HEK293 (cell line): ENCODE measurements around the gene TRA2B.
A peak's percentile ranks its signal among the peaks of the same experiment; 100 is the strongest.

Source experiments
- CTCF ChIA-PET: fragments of 350-600 bp; formaldehyde crosslinking; extraction: SDS; loops from one replicate; lab custom pipeline; 2021; ENCODE audit warnings: antibody characterized with exemption; lab: Yijun Ruan, JAX
- POLR2A ChIA-PET: fragments of 300-600 bp; formaldehyde crosslinking; extraction: SDS; loops from one replicate; lab custom pipeline; 2020; ENCODE audit warnings: antibody characterized with exemption, inconsistent platforms; lab: Yijun Ruan, JAX
- H3K27ac ChIP-seq: fragments of 200-500 bp; sonication (Bioruptor generic); 2 replicates; pipeline ENCODE4 v1.5.1; 2014; ENCODE audit warnings: low read depth, low read length, control low read depth, inconsistent platforms; ENCODE audit errors: extremely low read depth
- H3K36me3 ChIP-seq, 2 experiments: fragments of 200-500 bp in 1 of 2; sonication (Bioruptor generic) in 1 of 2; 1 replicate in 1 of 2; 2 replicates in 1 of 2; pipeline ENCODE4 v1.5.1; 2014 to 2017; ENCODE audit warnings: inconsistent platforms in 2 of 2, low read length in 2 of 2; ENCODE audit not compliant: control insufficient read depth in 2 of 2, insufficient read depth in 1 of 2
- H3K4me1 ChIP-seq: fragments of 200-500 bp; sonication (Bioruptor generic); 2 replicates; pipeline ENCODE4 v1.5.1; 2014; ENCODE audit warnings: mild to moderate bottlenecking, low read length, inconsistent platforms; ENCODE audit not compliant: control insufficient read depth, insufficient read depth
- H3K4me3 ChIP-seq: 2 replicates; pipeline ENCODE4 v1.5.1; 2011; ENCODE audit warnings: low read depth, mild to moderate bottlenecking, control low read depth, low read length, moderate library complexity
- H3K9me3 ChIP-seq: fragments of 200-500 bp; sonication (Bioruptor generic); 2 replicates; pipeline ENCODE4 v1.5.1; 2014; ENCODE audit warnings: low read depth, low read length, inconsistent platforms; ENCODE audit not compliant: control insufficient read depth, insufficient read depth
- ATF2 ChIP-seq: fragments of 450-650 bp; formaldehyde crosslinking; IDR thresholded peaks from 2 replicates; pipeline ENCODE4 v1.5.1; 2016; ENCODE audit warnings: missing biosample characterization, missing genetic modification characterization, low read depth
- GLI4 ChIP-seq: fragments of 450-650 bp; formaldehyde crosslinking; IDR thresholded peaks from 2 replicates; pipeline ENCODE4 v1.5.1; 2016; ENCODE audit warnings: missing biosample characterization, missing genetic modification characterization
- KLF9 ChIP-seq: fragments of 450-650 bp; formaldehyde crosslinking; IDR thresholded peaks from 2 replicates; pipeline ENCODE4 v1.5.1; 2016; ENCODE audit warnings: missing biosample characterization, missing genetic modification characterization, low read depth
- PATZ1 ChIP-seq: fragments of 450-650 bp; formaldehyde crosslinking; IDR thresholded peaks from 2 replicates; pipeline ENCODE4 v1.5.1; 2016; ENCODE audit warnings: missing biosample characterization, missing genetic modification characterization
- SP3 ChIP-seq: fragments of 450-650 bp; formaldehyde crosslinking; IDR thresholded peaks from 2 replicates; pipeline ENCODE4 v1.5.1; 2016; ENCODE audit warnings: missing biosample characterization, missing genetic modification characterization
- ZBTB10 ChIP-seq: fragments of 450-650 bp; formaldehyde crosslinking; IDR thresholded peaks from 2 replicates; pipeline ENCODE4 v1.5.1; 2016; ENCODE audit warnings: missing biosample characterization, missing genetic modification characterization
- ZEB2 ChIP-seq: fragments of 450-650 bp; formaldehyde crosslinking; IDR thresholded peaks from 2 replicates; pipeline ENCODE4 v1.5.1; 2016; ENCODE audit warnings: missing biosample characterization, missing genetic modification characterization
- ZFP41 ChIP-seq: fragments of 450-650 bp; formaldehyde crosslinking; IDR thresholded peaks from 2 replicates; pipeline ENCODE4 v1.5.1; 2016; ENCODE audit warnings: missing biosample characterization, missing genetic modification characterization, borderline replicate concordance
- ZNF16 ChIP-seq: fragments of 450-650 bp; formaldehyde crosslinking; IDR thresholded peaks from 2 replicates; pipeline ENCODE4 v1.5.1; 2016; ENCODE audit warnings: low read depth, missing biosample characterization, missing genetic modification characterization
- ZNF18 ChIP-seq: fragments of 450-650 bp; formaldehyde crosslinking; IDR thresholded peaks from 2 replicates; pipeline ENCODE4 v1.5.1; 2016; ENCODE audit warnings: missing biosample characterization, missing genetic modification characterization
- ZNF202 ChIP-seq: fragments of 450-650 bp; formaldehyde crosslinking; IDR thresholded peaks from 2 replicates; pipeline ENCODE4 v1.5.1; 2016; ENCODE audit warnings: missing biosample characterization, missing genetic modification characterization, borderline replicate concordance
- ZNF274 ChIP-seq, 2 experiments: fragments of 200-500 bp in 1 of 2; fragments of 450-650 bp in 1 of 2; sonication (Bioruptor generic) in 1 of 2; formaldehyde crosslinking in 1 of 2; IDR thresholded peaks; 2 replicates each; pipeline versions ENCODE4 v1.5.1 to v1.6.1; 2014 to 2016; ENCODE audit warnings: borderline replicate concordance in 1 of 2, inconsistent platforms in 1 of 2, low read length in 1 of 2, missing biosample characterization in 1 of 2, missing genetic modification characterization in 1 of 2
- ZNF366 ChIP-seq: fragments of 450-650 bp; formaldehyde crosslinking; conservative IDR thresholded peaks from 2 replicates; pipeline ENCODE4 v1.5.1; 2016; ENCODE audit warnings: missing biosample characterization, missing genetic modification characterization
- ZNF510 ChIP-seq: fragments of 450-650 bp; formaldehyde crosslinking; IDR thresholded peaks from 2 replicates; pipeline ENCODE4 v1.5.1; 2018; ENCODE audit warnings: mild to moderate bottlenecking, missing genetic modification characterization, missing biosample characterization; ENCODE audit not compliant: insufficient replicate concordance
- ZNF658 ChIP-seq: fragments of 450-650 bp; formaldehyde crosslinking; IDR thresholded peaks from 2 replicates; pipeline ENCODE4; 2016; ENCODE audit warnings: missing biosample characterization, missing genetic modification characterization
- ZNF792 ChIP-seq: fragments of 450-650 bp; formaldehyde crosslinking; IDR thresholded peaks from 2 replicates; pipeline ENCODE4 v1.5.1; 2016; ENCODE audit warnings: missing biosample characterization, missing genetic modification characterization
- ZNF837 ChIP-seq: fragments of 450-650 bp; formaldehyde crosslinking; IDR thresholded peaks from 2 replicates; pipeline ENCODE4 v1.5.1; 2016; ENCODE audit warnings: missing biosample characterization, missing genetic modification characterization
- ZSCAN23 ChIP-seq: fragments of 450-650 bp; formaldehyde crosslinking; IDR thresholded peaks from 2 replicates; pipeline ENCODE4 v1.5.1; 2016; ENCODE audit warnings: missing biosample characterization, missing genetic modification characterization
- ZSCAN5A ChIP-seq: fragments of 450-650 bp; formaldehyde crosslinking; IDR thresholded peaks from 2 replicates; pipeline ENCODE4 v1.5.1; 2016; ENCODE audit warnings: missing biosample characterization, missing genetic modification characterization

The TRA2B gene

GRCh38 chr3:185986198-185986777, 48.5 kb upstream of the TRA2B start:
- ChIA-PET POLR2A (no interaction called here), CTCF (interaction anchor here (0.7 to 1.3 kb wide), 2 partner anchors 108 to 291 kb away, joined by 3 read pairs; no protein-coding TSS in a partner anchor)
- Histone ChIP-seq H3K4me3 (no peak overlapping the region), H3K36me3 (no peaks in the 10 kb centered on the region), H3K27ac (no peak overlapping the region), H3K9me3 (no peaks in the 10 kb centered on the region), H3K4me1 (no peaks in the 10 kb centered on the region)
- TF ChIP-seq ZFP41 (no peak), ATF2 (tag by site-specific recombination) (no peak), PATZ1 (no peak), ZNF510 (tag by site-specific recombination) (no peak), ZNF202 (tag by site-specific recombination) (no peak)

GRCh38 chr3:185984203-185984602, 46.4 kb upstream of the TRA2B start:
- no peaks in the 10 kb centered on the region for H3K9me3 ChIP-seq
- no peak overlapping the region for H3K27ac ChIP-seq
- ChIA-PET CTCF (interaction anchor here (0.7 kb wide), 1 partner anchor 555 kb away, joined by 5 read pairs; no protein-coding TSS in a partner anchor), POLR2A (no interaction called here)
- TF ChIP-seq ZNF366 (tag by site-specific recombination) (peak; percentile 87), ZSCAN5A (tag by site-specific recombination) (no peak)
- no peak overlapping the region for H3K4me3 ChIP-seq
- H3K36me3 ChIP-seq: no peaks in the 10 kb centered on the region
- H3K4me1 ChIP-seq: no peaks in the 10 kb centered on the region

GRCh38 chr3:185983495-185984141, 45.8 kb upstream of the TRA2B start:
- ChIA-PET CTCF (interaction anchor here (0.6 to 3.2 kb wide), 22 partner anchors 14 to 1371 kb away, joined by 3 to 27 read pairs (median 4); no protein-coding TSS in a partner anchor), POLR2A (no interaction called here)
- no peaks in the 10 kb centered on the region for H3K4me1 ChIP-seq
- no peak overlapping the region for H3K4me3 ChIP-seq
- no peak overlapping the region for H3K27ac ChIP-seq
- no peaks in the 10 kb centered on the region for H3K36me3 ChIP-seq
- no peaks in the 10 kb centered on the region for H3K9me3 ChIP-seq
- TF ChIP-seq ZBTB10 (tag by site-specific recombination) (no peak), ZEB2 (tag by site-specific recombination) (peak; percentile 39; the same call in 1 of the 2 replicates), ZNF837 (tag by site-specific recombination) (no peak), ZNF792 (tag by site-specific recombination) (no peak), ZNF18 (tag by site-specific recombination) (no peak), ZSCAN23 (no peak), GLI4 (no peak), ZNF16 (tag by site-specific recombination) (no peak), KLF9 (tag by site-specific recombination) (no peak), ZNF274 (IDR thresholded peaks at IDR 0.05; ENCODE audit: low read length) (no peak), ZNF274 (tag by site-specific recombination; IDR thresholded peaks at IDR 0.05; ENCODE audit: borderline replicate concordance) (no peak), ZNF658 (tag by site-specific recombination) (no peak), SP3 (tag by site-specific recombination) (no peak)
